GM18505 (cell line): Measurements from ENCODE around the gene RTL10.

Experiments
- ATAC-seq: cut with Tn5 transposase; IDR thresholded peaks from one replicate; pipeline ENCODE4 v1.9.1; 2021; ENCODE audit not compliant: unreplicated experiment
- POLR2A ChIP-seq: IDR thresholded peaks from 4 replicates; pipeline ENCODE4 v1.6.1; 2011; ENCODE audit warnings: borderline replicate concordance; ENCODE audit not compliant: insufficient read depth, insufficient read length; ENCODE audit errors: extremely low read depth

Gene RTL10

DNA sequence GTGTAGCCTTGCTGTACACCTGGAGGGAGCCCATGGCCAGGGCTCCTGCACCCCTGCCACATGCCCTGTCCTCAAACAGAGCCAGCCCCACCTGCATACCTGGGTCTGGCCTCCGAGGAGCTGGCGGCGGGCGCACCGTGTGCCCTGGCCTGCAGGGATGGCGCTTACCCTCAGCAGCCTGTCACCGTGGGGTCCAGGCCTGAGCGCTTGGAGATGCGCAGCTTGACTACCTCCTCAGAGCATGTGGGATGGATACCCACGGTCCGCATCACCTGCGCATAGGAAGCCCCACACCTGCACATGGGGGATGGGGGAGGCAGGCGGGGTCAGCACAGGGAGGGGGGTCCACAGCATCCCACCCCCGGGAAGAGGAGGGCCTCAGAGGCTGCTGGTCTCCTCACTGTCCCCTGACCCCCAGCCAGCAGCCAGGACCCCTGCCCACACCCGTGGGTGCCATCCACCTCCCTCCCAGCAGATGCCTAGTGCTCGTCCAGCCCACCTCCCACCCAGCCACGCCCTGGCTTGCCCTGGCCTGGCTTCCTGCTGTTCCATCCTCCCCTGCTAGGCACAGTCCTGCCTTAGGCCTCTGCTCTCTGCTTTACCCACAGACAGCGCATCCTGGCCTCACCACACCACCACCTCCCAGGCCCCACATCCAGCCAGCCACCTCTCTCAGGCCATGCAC is 22.4 kb upstream of the RTL10 start:
- ATAC-seq: no peak
- no peak for TF ChIP-seq POLR2A

GRCh38 chr22:19876314-19876940 is 21.8 kb upstream of the RTL10 start:
- no peak for ATAC-seq

DNA sequence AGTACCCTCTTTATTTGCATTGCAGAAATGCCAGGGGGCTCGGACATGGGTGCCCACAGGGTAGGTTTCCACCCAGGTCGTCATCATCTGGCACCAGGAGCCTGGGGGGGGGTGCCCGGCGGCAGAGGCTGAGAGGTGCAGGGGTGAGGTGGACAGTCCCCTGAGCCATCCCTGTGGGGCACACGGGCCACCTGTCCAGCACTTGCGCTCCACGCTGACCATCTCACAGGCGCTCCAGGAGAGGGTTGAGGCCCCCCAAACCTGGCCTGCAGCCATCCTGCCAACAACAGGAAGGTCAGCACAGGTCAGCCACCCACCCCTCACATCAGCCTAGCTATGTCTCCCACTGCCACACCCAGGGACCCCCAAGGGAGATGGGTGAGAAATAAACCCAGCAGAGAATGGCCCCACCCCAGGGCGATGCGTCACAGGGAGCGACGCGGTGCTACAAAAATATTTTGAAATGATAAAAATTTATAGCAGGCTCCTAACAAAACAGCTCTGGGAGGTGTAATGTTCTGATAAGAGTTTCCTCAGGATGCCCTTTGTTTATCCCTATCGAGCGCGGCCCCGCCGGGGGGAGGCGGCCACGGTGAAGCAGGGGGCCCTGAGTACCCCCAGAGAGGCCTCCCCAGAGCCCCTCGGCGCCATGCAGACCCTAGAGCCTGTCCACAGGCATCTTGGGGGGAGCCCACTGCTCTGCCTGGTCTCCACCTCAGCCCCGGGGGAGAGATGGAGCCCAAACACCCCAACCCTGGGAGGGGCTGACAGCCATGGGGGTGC is 21.0 kb upstream of the RTL10 start:
- no peak for ATAC-seq
- no peak for TF ChIP-seq POLR2A

More at GRCh38 chr22:19876314-19876940, 21.8 kb upstream of the RTL10 start:
- TF ChIP-seq POLR2A: no peak

- no peak for ATAC-seq
- no peak for TF ChIP-seq POLR2A
Measured at GRCh38 chr22:19875061-19875530, 20.4 kb upstream of the RTL10 start.

- no peak for TF ChIP-seq POLR2A
- no peak for ATAC-seq
Measured at GRCh38 chr22:19874307-19875060, 19.8 kb upstream of the RTL10 start.

- ATAC-seq: no peak
- no peak for TF ChIP-seq POLR2A
Measured at GRCh38 chr22:19873960-19874306, 19.3 kb upstream of the RTL10 start.

DNA sequence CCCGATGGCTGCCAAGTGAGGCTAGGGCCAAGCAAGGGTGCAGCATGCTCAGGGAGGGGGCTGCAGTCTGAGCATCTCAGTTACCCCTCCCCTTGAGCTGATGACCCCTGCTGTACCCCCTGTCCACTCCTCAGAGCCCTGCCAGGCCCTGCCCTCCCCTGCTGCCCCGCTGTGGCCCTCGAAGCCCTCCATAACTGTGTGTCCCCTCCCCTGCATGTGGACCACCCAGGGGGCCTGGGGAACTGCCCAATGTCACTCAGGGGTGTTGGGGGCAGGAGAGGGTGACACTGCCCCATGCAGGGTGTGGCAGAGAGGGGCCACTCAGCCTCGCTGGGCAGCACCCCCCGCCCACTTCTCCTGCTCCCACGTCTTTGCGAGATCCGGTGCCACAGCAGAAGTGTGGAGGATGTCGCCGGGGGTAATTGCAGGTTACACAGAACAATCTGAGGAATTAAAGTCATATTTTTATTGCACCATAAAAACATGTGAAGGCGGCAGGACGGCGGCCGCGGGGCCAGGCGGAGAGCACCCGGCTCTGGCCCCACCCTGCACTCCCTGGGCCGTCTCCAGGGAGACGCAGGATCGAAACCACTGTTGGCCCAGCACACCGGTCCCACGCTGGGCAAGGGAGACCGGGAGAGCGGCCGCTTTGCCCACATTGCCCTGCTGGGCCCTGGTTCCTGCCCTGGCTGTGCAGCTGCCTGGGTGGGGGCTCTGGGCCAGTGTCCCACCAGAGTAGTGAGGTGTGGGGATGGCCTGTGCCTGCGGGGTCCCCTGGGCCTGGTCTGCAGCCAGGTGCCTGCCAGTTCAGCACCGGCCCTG is 18.7 kb upstream of the RTL10 start:
- TF ChIP-seq POLR2A: no peak
- no peak for ATAC-seq

- ATAC-seq: no peak
- no peak for TF ChIP-seq POLR2A
Measured at GRCh38 chr22:19872779-19873137, 18.1 kb upstream of the RTL10 start.

GRCh38 chr22:19871845-19872778 is 17.4 kb upstream of the RTL10 start:
- no peak for TF ChIP-seq POLR2A

GRCh38 chr22:19871023-19871844 is 16.6 kb upstream of the RTL10 start:
- TF ChIP-seq POLR2A: no peak
- ATAC-seq: no peak

More at GRCh38 chr22:19871845-19872778, 17.4 kb upstream of the RTL10 start:
- no peak for ATAC-seq
